Posterior cingulate gyrus (tissue), 11 donors: Measurements from ENCODE around the gene PON2.
"Not testable (repeated sequence)": the region's sequence is repeated elsewhere in the genome, so short reads cannot be mapped to it uniquely, and the experiment has no call there.

Experiments
- DNase-seq, 10 donors: peaks; one replicate each; pipeline versions ENCODE4 v3.0.0 to v3.0.0-alpha.2; 2020 to 2021; ENCODE audit warnings: mixed read lengths in 3 of 10
- intact Hi-C: fragments of 100-400 bp; cut with DNase I; formaldehyde crosslinking; loops from one replicate; pipeline ENCODE4 v1.15.1; 2023

The PON2 gene

GRCh38 chr7:95411666-95412065 lies 23.2 kb downstream of the PON2 start:
- DNase-seq = no peak
- intact Hi-C loops = no loop called here

- intact Hi-C loops = no loop called here
- no peak for DNase-seq
Measured at GRCh38 chr7:95411036-95411435, 23.8 kb downstream of the PON2 start.

DNA sequence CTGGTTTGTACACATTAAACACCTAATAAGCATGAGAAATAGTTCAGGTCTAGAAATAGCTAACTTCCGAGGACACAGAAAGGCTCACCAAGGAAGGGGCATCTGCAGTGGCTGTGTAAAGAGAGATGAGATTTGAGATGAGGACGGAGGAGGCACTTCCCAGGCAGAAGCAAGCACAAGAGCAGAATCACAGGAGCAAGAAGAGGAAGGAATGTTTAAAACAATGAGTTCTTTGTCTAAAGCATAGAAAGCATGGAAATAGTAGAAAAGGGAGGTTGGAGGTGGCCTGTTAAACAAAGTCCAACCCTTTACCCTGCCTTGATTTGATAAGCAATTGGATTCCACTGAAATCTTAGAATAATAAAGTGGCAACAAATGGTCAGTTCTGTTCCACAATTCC lies 27.1 kb downstream of the PON2 start:
- intact Hi-C loops = no loop called here
- DNase-seq = no peak

DNA sequence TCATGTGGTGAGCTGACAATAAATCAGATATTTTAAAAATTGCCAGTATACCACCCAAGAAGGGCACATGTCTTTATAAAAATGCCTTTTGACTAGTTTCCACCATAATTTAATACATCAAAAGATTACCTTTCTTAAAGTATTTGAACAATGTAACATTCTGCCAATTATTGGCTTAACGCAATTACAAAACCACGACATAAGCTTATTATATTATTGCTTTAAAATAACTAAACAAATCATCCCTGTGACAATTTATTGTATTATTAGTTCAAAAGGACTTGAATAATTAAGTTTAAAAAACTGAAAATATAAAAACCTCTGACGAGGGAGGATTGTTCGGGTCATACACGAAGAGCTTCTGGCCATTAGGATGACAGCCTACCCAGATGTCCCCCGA lies 29.0 kb downstream of the PON2 start:
- no peak for DNase-seq
- intact Hi-C loops = no loop called here

- DNase-seq = no peak
- intact Hi-C loops = no loop called here
Measured at GRCh38 chr7:95405208-95405607, 29.6 kb downstream of the PON2 start.

- intact Hi-C loops = no loop called here
- peak in 2 of 10 donors; percentile 33 to 67 for DNase-seq
Measured at GRCh38 chr7:95404316-95404865, 30.4 kb downstream of the PON2 start.

GRCh38 chr7:95398155-95398940 lies 36.5 kb downstream of the PON2 start:
- DNase-seq = no peak
- intact Hi-C loops = no loop called here

GRCh38 chr7:95397381-95397780 lies 37.4 kb downstream of the PON2 start:
- no peak for DNase-seq
- intact Hi-C loops = no loop called here

- intact Hi-C loops = no loop called here
- DNase-seq = peak in 3 of 10 donors; percentile 58 to 74 (median 59)
Measured at GRCh38 chr7:95396136-95397032, 38.4 kb downstream of the PON2 start, which contains the start of gene PON3. TSS of gene PON3 (minus strand) at chr7:95396375. CDS start at chr7:95396350, 25 bp downstream.

DNA sequence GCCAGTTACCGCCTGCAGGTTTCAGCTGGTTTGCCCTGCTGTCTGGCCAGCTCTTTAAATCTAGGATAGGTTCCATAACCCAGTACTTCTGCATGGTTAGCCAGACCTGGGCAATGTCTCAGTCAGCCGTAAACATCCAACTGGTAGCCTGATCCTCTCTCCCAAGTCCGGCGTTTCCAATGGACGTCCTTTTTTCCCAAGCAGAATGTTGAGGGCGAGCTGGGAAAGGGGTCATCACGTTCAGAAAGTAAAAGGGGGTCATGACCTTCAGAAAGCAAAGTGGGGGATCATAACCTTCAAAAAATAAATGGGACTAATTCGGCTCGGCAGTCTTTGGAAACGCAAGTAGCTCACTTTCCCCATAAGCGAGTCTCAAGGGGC lies 39.1 kb downstream of the PON2 start:
- DNase-seq = no peak
- intact Hi-C loops = no loop called here

GRCh38 chr7:95394370-95394769 lies 40.5 kb downstream of the PON2 start:
- intact Hi-C loops = no loop called here
- DNase-seq = no peak

DNA sequence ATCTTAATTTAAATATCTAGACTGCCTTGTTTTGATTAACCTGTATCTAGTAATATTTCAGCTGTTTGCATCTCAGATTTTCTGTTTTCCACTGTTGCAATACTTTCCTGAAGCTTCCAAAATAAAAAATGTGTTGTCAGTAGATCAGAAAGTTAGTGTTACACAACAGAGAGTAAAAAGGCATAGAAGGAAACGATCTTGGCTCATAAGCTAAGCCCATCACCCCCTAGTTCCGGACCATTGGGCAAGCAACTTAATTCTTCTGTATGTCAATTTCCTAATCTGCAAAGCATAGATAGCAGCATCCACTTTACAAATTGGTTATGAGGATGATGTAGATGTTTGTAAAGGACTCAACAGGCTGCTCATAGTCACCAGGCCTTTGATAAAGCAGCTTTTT lies 43.1 kb downstream of the PON2 start:
- intact Hi-C loops = no loop called here
- DNase-seq = no peak

DNA sequence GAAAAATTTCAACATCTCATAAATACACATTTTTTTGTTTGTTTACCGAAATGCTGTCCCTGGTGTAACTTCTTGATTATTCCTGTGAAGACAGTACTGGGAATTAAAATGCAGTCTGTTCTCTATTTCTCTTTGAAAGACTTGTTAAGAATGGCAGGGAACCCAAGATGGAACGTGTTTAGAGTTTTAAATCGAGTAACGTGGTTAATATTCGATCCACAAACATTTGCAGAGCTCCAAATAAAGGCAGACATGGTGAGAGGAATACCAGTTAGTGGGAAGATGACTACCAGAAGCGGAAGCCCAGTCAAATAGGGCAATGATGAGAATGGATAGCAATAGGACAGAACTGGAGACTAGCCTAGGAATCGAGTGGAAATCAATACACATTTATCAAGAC lies 45.3 kb downstream of the PON2 start:
- intact Hi-C loops = no loop called here

DNA sequence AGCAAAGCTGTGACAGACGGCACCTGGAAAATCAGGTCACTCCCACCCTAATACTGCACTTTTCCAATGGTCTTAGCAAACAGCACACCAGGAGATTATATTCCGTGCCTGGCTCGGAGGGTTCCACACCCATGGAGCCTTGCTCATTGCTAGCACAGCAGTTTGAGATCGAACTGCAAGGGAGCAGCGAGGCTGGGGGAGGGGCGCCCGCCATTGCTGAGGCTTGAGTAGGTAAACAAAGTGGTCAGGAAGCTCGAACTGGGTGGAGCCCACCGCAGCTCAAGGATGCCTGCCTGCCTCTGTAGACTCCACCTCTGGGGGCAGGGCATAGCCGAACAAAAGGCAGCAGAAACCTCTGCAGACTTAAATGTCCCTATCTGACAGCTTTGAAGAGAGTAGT lies 55.4 kb downstream of the PON2 start:
- intact Hi-C loops = not testable (repeated sequence)
- peak in 1 of 10 donors; percentile 78 for DNase-seq

More for the DNA sequence above, 45.3 kb downstream of the PON2 start:
- no peak for DNase-seq

DNA sequence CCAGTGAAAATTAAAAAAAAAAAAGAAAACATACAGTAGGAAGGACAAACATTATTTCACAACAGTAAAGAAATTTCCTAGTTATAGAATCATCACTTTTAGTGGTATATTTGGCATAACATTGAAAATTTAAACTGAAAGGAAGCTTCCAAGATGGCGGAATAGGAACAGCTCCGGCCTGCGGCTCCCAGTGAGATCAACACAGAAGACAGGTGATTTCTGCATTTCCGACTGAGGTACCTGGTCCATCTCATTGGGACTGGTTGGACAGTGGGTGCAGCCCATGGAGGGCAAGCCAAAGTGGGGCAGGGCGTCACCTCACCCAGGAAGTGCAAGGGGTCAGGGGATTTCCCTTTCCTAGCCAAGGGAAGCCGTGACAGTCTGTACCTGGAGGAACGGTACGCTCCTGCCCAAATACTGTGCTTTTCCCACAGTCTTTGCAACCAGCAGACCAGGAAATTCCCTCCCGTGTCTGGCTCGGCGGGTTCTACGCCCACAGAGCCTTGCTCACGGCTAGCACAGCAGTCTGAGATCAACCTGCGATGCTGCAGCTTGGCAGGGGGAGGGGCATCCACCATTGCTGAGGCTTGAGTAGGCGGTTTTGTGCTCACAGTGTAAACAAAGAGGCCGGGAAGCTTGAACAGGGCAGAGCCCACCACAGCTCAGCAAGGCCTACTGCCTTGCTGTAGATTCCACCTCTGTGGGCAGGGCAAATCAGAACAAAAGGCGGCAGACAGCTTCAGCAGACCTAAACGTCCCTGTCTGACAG lies 58.0 kb downstream of the PON2 start:
- peak in 3 of 10 donors; percentile 55 to 67 (median 57) for DNase-seq
- intact Hi-C loops = no loop called here

GRCh38 chr7:95375591-95376257 lies 59.1 kb downstream of the PON2 start:
- intact Hi-C loops = no loop called here
- DNase-seq = no peak

DNA sequence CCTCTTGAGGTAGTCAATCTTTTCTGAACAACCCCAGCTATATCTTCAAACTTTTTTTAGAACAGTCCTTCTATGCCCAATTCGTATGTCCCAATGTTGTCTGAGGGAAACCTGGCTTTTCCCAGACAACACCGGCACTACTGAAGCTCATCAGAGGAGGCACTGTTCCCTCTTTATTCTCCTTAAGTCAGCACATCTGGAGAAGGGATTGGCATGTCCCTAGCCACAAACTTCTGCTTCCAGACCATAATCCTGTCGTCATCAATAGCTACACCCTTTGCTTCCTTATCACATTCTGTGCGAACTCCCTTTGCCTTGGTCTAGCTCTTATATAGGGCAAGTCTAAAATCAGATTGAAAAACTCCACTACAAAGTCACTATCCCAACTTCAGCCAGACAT lies 61.5 kb downstream of the PON2 start:
- no peak for DNase-seq
- intact Hi-C loops = no loop called here

- intact Hi-C loops = no loop called here
- no peak for DNase-seq
Measured at GRCh38 chr7:95368235-95368634, 66.6 kb downstream of the PON2 start.

GRCh38 chr7:95367606-95368005 lies 67.2 kb downstream of the PON2 start:
- DNase-seq = no peak
- intact Hi-C loops = no loop called here

- no peak for DNase-seq
- intact Hi-C loops = no loop called here
Measured at GRCh38 chr7:95365151-95365550, 69.7 kb downstream of the PON2 start.
